ENCODE results near the gene POLR1F. TPM values are rescaled to one million over a fixed set of nuclear protein-coding genes. Genes with fewer than 3 reads are reported as not detected.

POLR1F gene
- total RNA-seq, 1 experiment from 2014 or later, result 21.1 TPM

DNA sequence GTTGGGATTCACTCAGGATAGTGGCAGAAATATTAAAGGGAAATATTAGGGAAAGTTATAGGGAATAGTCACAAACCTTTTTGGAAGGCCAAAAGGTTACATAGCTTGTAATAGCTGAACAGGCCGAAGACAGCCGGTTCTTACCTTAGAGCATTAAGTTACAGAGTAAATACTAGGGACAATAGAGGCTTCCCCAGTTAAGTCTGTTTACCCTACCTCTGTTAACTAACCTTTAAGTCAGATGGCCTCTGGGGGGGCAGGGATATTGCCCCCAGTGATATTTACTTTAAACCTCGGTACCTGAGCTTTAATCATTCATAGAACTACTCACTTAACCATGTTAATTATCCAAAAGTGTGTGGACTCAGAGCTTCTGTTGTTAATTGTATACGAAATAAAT is 7.4 kb downstream of the POLR1F start:
- peaks cover 5 to 26% of the 10 kb centered on the region in 2 experiments; a peak in 3 of 4 replicates for H3K36me3 ChIP-seq (ENCODE audit: control insufficient read depth in 1 of 2, insufficient read depth in 2 of 2, low read length in 2 of 2)
- ATAC-seq, result no peak
- H4K20me1 ChIP-seq (ENCODE audit: insufficient read depth), result 0 out of 2 replicates have a peak, but pooled peaks cover 4% of the 10 kb centered on the region
- peaks cover 59% of the 10 kb centered on the region for H3K79me2 ChIP-seq (ENCODE audit: insufficient read depth, low read length)
- H2AFZ ChIP-seq (ENCODE audit: low read depth, low read length, poor library complexity, severe bottlenecking), result no peak overlapping the region
- H3K4me2 ChIP-seq (ENCODE audit: low read length), result no peak overlapping the region
- no peak for DNase-seq (ENCODE audit: low read depth, low spot score)
- no peak overlapping the region for H3K9ac ChIP-seq (ENCODE audit: low read length)
- no peak for TF ChIP-seq MAX (IDR thresholded peaks at IDR 0.05)
- H3K9me3 ChIP-seq (ENCODE audit: control insufficient read depth in 1 of 2, insufficient read depth in 1 of 2, low read depth in 1 of 2, low read length in 2 of 2), result no peaks in the 10 kb centered on the region
- no TSS peak for BruUV-seq (replicated peaks)
- H3K4me3 ChIP-seq (replicated peaks in 1 of 2; ENCODE audit: low read depth in 1 of 2, low read length in 2 of 2), result no peak overlapping the region
- H3K9me2 ChIP-seq (ENCODE audit: insufficient read depth), result no peaks in the 10 kb centered on the region
- POLR2A ChIA-PET, result no interaction called here
- H3K4me1 ChIP-seq (ENCODE audit: control insufficient read depth in 1 of 2, insufficient read depth in 2 of 2, low read length in 2 of 2), result no peaks in the 10 kb centered on the region
- H3K27ac ChIP-seq (ENCODE audit: low read depth, low read length), result no peak overlapping the region
- CTCF ChIA-PET, result interaction anchor here (0.6 kb wide), 1 partner anchor 281 kb away, joined by 3 read pairs; no protein-coding TSS in a partner anchor
- RAD21 ChIA-PET (ENCODE audit: low non-redundant PET in 1 of 2, low total read pairs in 2 of 2, uncharacterized antibody in 2 of 2, unreplicated experiment in 2 of 2), result no interaction called here
- intact Hi-C loops (cut with micrococcal nuclease), result no loop called here
- no peaks in the 10 kb centered on the region for H3K27me3 ChIP-seq (ENCODE audit: insufficient read depth, low read length)

GRCh38 chr7:19700936-19701335 is 7.9 kb downstream of the POLR1F start:
- 0 out of 2 replicates have a peak, but pooled peaks cover 4% of the 10 kb centered on the region for H4K20me1 ChIP-seq (ENCODE audit: insufficient read depth)
- ATAC-seq, result no peak
- peaks cover 54% of the 10 kb centered on the region for H3K79me2 ChIP-seq (ENCODE audit: insufficient read depth, low read length)
- ChIA-PET RAD21 (ENCODE audit: low non-redundant PET in 1 of 2, low total read pairs in 2 of 2, uncharacterized antibody in 2 of 2, unreplicated experiment in 2 of 2) (no interaction called here), CTCF (interaction anchor here (0.6 to 2.1 kb wide), 2 partner anchors 13 to 281 kb away, joined by 3 to 8 read pairs; no protein-coding TSS in a partner anchor), POLR2A (no interaction called here)
- no peak overlapping the region for H3K4me2 ChIP-seq (ENCODE audit: low read length)
- no peak overlapping the region for H2AFZ ChIP-seq (ENCODE audit: low read depth, low read length, poor library complexity, severe bottlenecking)
- H3K9me2 ChIP-seq (ENCODE audit: insufficient read depth), result no peaks in the 10 kb centered on the region
- no peak for DNase-seq (ENCODE audit: low read depth, low spot score)
- no peak overlapping the region for H3K4me3 ChIP-seq (replicated peaks in 1 of 2; ENCODE audit: low read depth in 1 of 2, low read length in 2 of 2)
- no peaks in the 10 kb centered on the region for H3K27me3 ChIP-seq (ENCODE audit: insufficient read depth, low read length)
- intact Hi-C loops (cut with micrococcal nuclease), result no loop called here
- no peak overlapping the region for H3K27ac ChIP-seq (ENCODE audit: low read depth, low read length)
- no peaks in the 10 kb centered on the region for H3K9me3 ChIP-seq (ENCODE audit: control insufficient read depth in 1 of 2, insufficient read depth in 1 of 2, low read depth in 1 of 2, low read length in 2 of 2)
- H3K4me1 ChIP-seq (ENCODE audit: control insufficient read depth in 1 of 2, insufficient read depth in 2 of 2, low read length in 2 of 2), result no peaks in the 10 kb centered on the region
- no TSS peak for BruUV-seq (replicated peaks)
- H3K36me3 ChIP-seq (ENCODE audit: control insufficient read depth in 1 of 2, insufficient read depth in 2 of 2, low read length in 2 of 2), result peaks cover 5 to 26% of the 10 kb centered on the region in 2 experiments; a peak in 3 of 4 replicates
- H3K9ac ChIP-seq (ENCODE audit: low read length), result no peak overlapping the region
- TF ChIP-seq EZH2phosphoT487 (IDR thresholded peaks at IDR 0.05; ENCODE audit: borderline replicate concordance) (no peak), EGR1 (IDR thresholded peaks at IDR 0.05; ENCODE audit: low read depth) (no peak), JUND (IDR thresholded peaks at IDR 0.05) (no peak), POLR2AphosphoS5 (IDR thresholded peaks at IDR 0.05; ENCODE audit: low read depth, low read length) (no peak), ZFX (IDR thresholded peaks at IDR 0.05) (no peak)
